Progenitor cell of endocrine pancreas (in vitro differentiated cells): Measurements from ENCODE around the gene DYNLRB2. TPM values are rescaled to one million over a fixed set of nuclear protein-coding genes. Genes with fewer than 3 reads are reported as not detected.

Experiments
- DNase-seq: peaks from one replicate; pipeline ENCODE4 v3.0.0; 2021; ENCODE audit warnings: low spot score; ENCODE audit not compliant: unreplicated experiment
- H3K27ac Mint-ChIP-seq: 2 replicates; pipeline ENCODE4 v1.8.0; 2021; ENCODE audit warnings: mild to moderate bottlenecking, moderate library complexity, mixed read lengths
- H3K27me3 Mint-ChIP-seq: 2 replicates; pipeline ENCODE4 v1.8.0; 2021; ENCODE audit warnings: mixed read lengths
- H3K36me3 Mint-ChIP-seq: 2 replicates; pipeline ENCODE4 v1.8.0; 2022; ENCODE audit warnings: mixed read lengths; ENCODE audit not compliant: insufficient read depth
- H3K4me1 Mint-ChIP-seq: 2 replicates; pipeline ENCODE4 v1.8.0; 2021; ENCODE audit warnings: low read depth, mixed read lengths
- H3K4me3 Mint-ChIP-seq: 2 replicates; pipeline ENCODE4 v1.8.0; 2021; ENCODE audit warnings: low read depth, mild to moderate bottlenecking, moderate library complexity, mixed read lengths
- H3K9me3 Mint-ChIP-seq: 2 replicates; pipeline ENCODE4 v1.8.0; 2021; ENCODE audit warnings: low read depth, mixed read lengths
- CTCF ChIP-seq: fragments of 200-600 bp; sonication (generic); IDR thresholded peaks from one replicate; pipeline ENCODE4 v1.5.0; 2021; ENCODE audit warnings: antibody characterized with exemption, mild to moderate bottlenecking; ENCODE audit not compliant: unreplicated experiment
- total RNA-seq: library from RNA; stranded (reverse); gene quantifications from 2 replicates; pipeline ENCODE4 v1.2.1, GENCODE V29; 2021

The DYNLRB2 gene
- total RNA-seq, 1 donor from 2014 or later, result 2.2 TPM

- Mint-ChIP-seq H3K4me3 (no peak overlapping the region), H3K27me3 (peaks cover 30% of the 10 kb centered on the region), H3K4me1 (no peaks in the 10 kb centered on the region), H3K9me3 (no peaks in the 10 kb centered on the region), H3K27ac (no peak overlapping the region), H3K36me3 (no peaks in the 10 kb centered on the region)
- no peak for TF ChIP-seq CTCF
- no peak for DNase-seq
Measured at GRCh38 chr16:80563066-80563465, 22.3 kb downstream of the DYNLRB2 start.

- no peak for DNase-seq
- no peaks in the 10 kb centered on the region for H3K36me3 Mint-ChIP-seq
- H3K27me3 Mint-ChIP-seq, result peaks cover 26% of the 10 kb centered on the region
- H3K4me1 Mint-ChIP-seq, result no peaks in the 10 kb centered on the region
- no peak for TF ChIP-seq CTCF
- no peaks in the 10 kb centered on the region for H3K9me3 Mint-ChIP-seq
- H3K4me3 Mint-ChIP-seq, result no peak overlapping the region
- no peak overlapping the region for H3K27ac Mint-ChIP-seq
Measured at GRCh38 chr16:80564394-80564793, 23.6 kb downstream of the DYNLRB2 start.

GRCh38 chr16:80569440-80570105, 28.8 kb downstream of the DYNLRB2 start:
- peaks cover 6% of the 10 kb centered on the region for H3K27me3 Mint-ChIP-seq
- H3K4me1 Mint-ChIP-seq, result peaks cover 1% of the 10 kb centered on the region
- no peaks in the 10 kb centered on the region for H3K9me3 Mint-ChIP-seq
- H3K27ac Mint-ChIP-seq, result no peak overlapping the region
- H3K4me3 Mint-ChIP-seq, result no peak overlapping the region
- no peak for DNase-seq
- no peak for TF ChIP-seq CTCF
- no peaks in the 10 kb centered on the region for H3K36me3 Mint-ChIP-seq

GRCh38 chr16:80570106-80570478, 29.3 kb downstream of the DYNLRB2 start:
- Mint-ChIP-seq H3K36me3 (no peaks in the 10 kb centered on the region), H3K9me3 (no peaks in the 10 kb centered on the region), H3K27ac (no peak overlapping the region), H3K27me3 (peaks cover 3% of the 10 kb centered on the region), H3K4me1 (peaks cover 1% of the 10 kb centered on the region), H3K4me3 (no peak overlapping the region)
- no peak for DNase-seq
- TF ChIP-seq CTCF, result no peak

GRCh38 chr16:80573700-80574120, 32.9 kb downstream of the DYNLRB2 start:
- no peak for TF ChIP-seq CTCF
- no peak overlapping the region for H3K4me3 Mint-ChIP-seq
- H3K27ac Mint-ChIP-seq, result no peak overlapping the region
- no peaks in the 10 kb centered on the region for H3K36me3 Mint-ChIP-seq
- peaks cover 3% of the 10 kb centered on the region for H3K27me3 Mint-ChIP-seq
- DNase-seq, result no peak
- H3K4me1 Mint-ChIP-seq, result peaks cover 6% of the 10 kb centered on the region
- no peaks in the 10 kb centered on the region for H3K9me3 Mint-ChIP-seq
